ENCODE measurements around the gene RBMS1.

- TF ChIP-seq, protein P1, sequence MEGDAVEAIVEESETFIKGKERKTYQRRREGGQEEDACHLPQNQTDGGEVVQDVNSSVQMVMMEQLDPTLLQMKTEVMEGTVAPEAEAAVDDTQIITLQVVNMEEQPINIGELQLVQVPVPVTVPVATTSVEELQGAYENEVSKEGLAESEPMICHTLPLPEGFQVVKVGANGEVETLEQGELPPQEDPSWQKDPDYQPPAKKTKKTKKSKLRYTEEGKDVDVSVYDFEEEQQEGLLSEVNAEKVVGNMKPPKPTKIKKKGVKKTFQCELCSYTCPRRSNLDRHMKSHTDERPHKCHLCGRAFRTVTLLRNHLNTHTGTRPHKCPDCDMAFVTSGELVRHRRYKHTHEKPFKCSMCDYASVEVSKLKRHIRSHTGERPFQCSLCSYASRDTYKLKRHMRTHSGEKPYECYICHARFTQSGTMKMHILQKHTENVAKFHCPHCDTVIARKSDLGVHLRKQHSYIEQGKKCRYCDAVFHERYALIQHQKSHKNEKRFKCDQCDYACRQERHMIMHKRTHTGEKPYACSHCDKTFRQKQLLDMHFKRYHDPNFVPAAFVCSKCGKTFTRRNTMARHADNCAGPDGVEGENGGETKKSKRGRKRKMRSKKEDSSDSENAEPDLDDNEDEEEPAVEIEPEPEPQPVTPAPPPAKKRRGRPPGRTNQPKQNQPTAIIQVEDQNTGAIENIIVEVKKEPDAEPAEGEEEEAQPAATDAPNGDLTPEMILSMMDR (IDR thresholded peaks at IDR 0.05; ENCODE audit: low read depth, low read length, missing input control) = no peak
- no peak for TF ChIP-seq RXRA (IDR thresholded peaks at IDR 0.05)
These were observed 138.9 kb downstream of the RBMS1 start for GRCh38 chr2:160354677-160355076.
